22Rv1 (cell line): ENCODE data around the gene TRIM52.
"Not testable (repeated sequence)": the region's sequence is repeated elsewhere in the genome, so short reads cannot be mapped to it uniquely, and the experiment has no call there.

Experiments used
- H3K27ac ChIP-seq: fragments of 450-650 bp; 2 replicates; pipeline ENCODE4 v1.5.1; 2017
- ZFX ChIP-seq: fragments of 450-650 bp; IDR thresholded peaks from 2 replicates; pipeline ENCODE4 v1.6.1; 2017; ENCODE audit warnings: antibody characterized with exemption, borderline replicate concordance
- TF ChIP-seq, protein P1 (sequence below): fragments of 450-650 bp; IDR thresholded peaks from 2 replicates; pipeline ENCODE4 v1.5.1; 2017; ENCODE audit warnings: mild to moderate bottlenecking

The TRIM52 gene

GRCh38 chr5:181220178-181220515 lies 40.8 kb downstream of the TRIM52 start:
- TF ChIP-seq ZFX: no peak
- no peak overlapping the region for H3K27ac ChIP-seq

DNA sequence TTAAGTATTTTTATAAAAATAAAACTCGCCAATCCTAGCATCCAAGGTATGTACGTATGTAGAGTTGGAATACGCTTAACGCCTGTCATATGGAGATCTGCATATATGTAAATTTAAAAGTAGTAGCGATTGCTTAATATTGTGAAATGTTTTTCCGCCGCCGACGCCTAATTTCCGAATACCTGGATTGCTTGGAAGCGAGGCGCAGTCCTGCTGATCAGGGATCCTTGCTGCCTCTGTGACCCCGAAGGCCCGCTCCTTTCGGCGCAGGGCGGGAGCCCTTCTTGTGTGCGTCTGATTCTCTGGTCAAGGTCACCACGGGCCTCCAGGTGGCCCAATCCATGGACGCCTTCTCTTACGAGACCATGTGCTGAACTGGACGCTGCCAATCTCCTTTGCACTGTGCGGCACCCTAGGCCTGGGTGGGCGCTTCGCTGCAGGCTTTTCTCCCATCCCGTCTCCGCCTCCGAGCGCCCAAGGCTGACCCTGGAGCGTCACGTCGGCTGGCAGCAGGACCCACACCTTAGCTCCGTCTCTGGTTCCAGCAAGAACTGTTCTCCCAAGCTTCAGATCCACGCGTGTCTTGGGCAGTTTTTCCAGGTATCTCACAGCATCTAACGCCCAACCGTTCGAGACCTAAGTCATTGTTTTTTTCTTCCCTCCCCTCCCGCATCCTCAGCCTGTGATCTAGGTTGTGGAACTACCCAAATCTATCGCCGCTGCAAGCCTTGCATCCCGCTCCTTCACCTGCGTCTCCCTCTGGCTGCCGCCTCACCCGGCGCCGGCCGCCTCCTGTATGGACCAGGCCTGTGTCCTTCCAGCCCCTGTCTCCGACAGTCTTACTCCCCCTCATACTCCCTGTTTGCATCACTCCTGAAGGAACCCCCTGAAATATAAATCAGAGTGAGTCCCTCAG lies 41.4 kb downstream of the TRIM52 start:
- TF ChIP-seq, protein P1, sequence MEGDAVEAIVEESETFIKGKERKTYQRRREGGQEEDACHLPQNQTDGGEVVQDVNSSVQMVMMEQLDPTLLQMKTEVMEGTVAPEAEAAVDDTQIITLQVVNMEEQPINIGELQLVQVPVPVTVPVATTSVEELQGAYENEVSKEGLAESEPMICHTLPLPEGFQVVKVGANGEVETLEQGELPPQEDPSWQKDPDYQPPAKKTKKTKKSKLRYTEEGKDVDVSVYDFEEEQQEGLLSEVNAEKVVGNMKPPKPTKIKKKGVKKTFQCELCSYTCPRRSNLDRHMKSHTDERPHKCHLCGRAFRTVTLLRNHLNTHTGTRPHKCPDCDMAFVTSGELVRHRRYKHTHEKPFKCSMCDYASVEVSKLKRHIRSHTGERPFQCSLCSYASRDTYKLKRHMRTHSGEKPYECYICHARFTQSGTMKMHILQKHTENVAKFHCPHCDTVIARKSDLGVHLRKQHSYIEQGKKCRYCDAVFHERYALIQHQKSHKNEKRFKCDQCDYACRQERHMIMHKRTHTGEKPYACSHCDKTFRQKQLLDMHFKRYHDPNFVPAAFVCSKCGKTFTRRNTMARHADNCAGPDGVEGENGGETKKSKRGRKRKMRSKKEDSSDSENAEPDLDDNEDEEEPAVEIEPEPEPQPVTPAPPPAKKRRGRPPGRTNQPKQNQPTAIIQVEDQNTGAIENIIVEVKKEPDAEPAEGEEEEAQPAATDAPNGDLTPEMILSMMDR: no peak
- TF ChIP-seq ZFX: no peak
- peak overlapping the region; percentile 87; the same call in 1 of the 2 replicates for H3K27ac ChIP-seq

GRCh38 chr5:181218795-181219124 lies 42.2 kb downstream of the TRIM52 start:
- TF ChIP-seq ZFX: no peak
- TF ChIP-seq, protein P1: no peak
- H3K27ac ChIP-seq: peak overlapping the region; percentile 87

DNA sequence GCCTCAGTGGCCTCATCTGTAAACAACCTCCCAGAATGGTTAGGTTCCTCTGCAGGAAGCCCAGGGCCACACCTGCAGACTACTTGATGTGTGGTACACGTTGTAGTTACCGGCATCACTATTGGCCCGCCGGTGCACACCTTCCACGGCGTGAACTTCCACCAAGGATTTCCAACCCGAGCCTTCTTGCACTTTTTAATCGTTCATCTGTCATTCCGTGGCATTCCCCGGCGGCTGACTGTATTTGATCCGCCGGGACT lies 43.2 kb downstream of the TRIM52 start:
- H3K27ac ChIP-seq: peak overlapping the region; percentile 87
- no peak for TF ChIP-seq ZFX
- TF ChIP-seq, protein P1: no peak

DNA sequence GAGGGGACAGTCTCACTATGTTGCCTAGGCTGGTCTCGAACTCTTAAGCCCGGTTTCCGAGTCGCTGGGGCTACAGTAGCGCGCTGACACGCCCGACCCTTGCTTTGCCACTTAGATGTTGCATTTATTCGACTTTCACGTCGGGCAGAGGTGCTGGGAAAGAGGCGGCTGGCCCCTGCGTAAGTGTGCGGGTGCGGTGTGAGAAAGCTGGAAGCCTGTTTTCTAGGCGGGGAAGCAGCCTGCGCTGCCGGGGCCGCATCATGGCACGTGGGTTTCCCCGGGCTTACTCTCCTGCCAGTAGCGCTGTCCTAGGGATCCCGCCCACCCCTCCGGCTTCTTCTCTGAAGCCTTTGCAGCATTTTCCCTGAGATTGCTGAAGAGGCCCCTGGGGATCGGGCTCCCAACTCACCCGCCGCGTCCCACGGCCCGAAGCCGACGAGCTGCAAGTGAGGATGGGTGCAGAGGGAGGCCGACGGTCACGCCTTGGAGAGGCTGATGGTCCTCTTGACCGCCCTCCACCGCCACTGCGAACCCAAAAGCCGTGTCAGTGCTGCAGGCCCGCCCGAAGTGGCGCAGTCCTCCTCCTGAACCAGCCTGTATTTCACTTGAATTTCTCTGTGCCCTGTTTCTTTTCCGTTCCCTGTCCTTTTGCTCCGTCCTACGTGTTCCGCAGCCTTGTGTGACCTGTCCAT lies 43.7 kb downstream of the TRIM52 start:
- H3K27ac ChIP-seq: peak overlapping the region; percentile 87
- TF ChIP-seq, protein P1: peak; percentile 31
- TF ChIP-seq ZFX: no peak

DNA sequence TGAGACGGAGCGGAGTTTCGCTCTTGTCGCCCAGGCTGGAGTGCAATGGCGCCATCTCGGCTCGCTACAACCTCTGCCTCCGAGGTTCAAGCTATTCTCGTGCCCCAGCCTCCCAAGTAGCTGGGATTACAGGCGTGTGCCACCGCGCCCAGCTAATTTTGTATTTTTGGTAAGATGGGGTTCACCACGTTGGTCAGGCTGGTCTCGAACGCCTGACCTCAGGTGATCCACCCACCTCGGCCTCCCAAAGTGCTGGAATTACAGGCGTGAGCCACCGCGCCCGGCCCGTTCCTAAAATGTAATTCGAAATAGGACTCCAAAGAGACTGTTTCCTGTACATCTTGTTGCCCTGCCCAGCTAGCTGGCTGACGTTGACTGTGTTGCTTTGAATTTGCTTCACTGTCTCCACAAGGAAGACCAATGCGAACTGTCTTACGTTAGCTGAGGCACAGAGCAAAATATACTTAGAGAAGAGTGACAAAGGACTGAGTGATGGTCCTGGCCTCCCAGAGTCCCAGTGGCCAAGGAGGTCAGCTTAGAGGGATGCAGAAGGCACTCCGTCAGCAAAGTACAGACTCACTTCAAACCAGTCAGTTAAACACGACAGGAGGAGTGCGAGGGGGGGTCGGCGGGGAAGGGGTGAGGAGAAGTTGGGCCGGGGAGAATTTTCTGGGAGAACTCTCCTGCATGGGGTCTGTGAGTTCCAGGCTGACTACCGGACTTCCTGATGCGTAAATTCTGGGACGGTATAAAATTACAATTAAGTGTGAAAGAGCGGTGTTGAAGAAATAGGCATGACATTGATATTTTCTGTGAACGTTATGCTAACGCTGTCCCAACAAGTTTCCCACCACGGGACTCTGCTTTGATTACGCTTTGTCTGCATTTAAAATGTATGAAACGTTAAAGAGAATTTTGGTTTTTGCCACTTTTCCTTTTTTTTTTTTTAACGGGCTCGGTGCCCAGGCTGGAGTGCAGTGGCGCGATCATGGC lies 44.6 kb downstream of the TRIM52 start:
- TF ChIP-seq ZFX: no peak
- TF ChIP-seq, protein P1: no peak
- peak overlapping the region; percentile 87 for H3K27ac ChIP-seq

DNA sequence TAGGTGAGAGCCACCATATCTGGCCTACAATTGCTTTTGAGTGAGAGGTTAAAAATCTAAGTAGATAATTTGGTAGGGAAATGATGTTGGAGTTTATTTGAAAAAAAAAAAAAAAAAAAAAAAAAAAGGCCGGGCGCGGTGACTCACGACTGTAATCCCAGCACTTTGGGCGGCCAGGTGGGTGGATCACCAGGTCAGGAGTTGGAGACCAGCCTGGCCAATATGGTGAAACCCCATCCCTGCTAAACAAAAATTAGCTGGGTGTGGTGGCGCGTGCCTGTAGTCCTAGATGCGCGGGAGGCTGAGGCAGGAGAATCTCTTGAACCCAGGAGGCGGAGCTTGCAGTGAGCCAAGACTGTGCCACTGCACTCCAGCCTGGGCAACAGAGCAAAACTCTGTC lies 46.7 kb downstream of the TRIM52 start:
- H3K27ac ChIP-seq: not testable (repeated sequence)

- no peak overlapping the region for H3K27ac ChIP-seq
- TF ChIP-seq ZFX: no peak
- TF ChIP-seq, protein P1: no peak
These were observed 48.0 kb downstream of the TRIM52 start for GRCh38 chr5:181212934-181213333.
